T-helper 1 cell (primary cell): ENCODE results near the gene CACNG4.
"Not testable (repeated sequence)": the region's sequence is repeated elsewhere in the genome, so short reads cannot be mapped to it uniquely, and the experiment has no call there.

Experiments used
- DNase-seq, 5 donors: peaks; one replicate each; pipeline ENCODE4 v3.0.0-alpha.2; 2012 to 2020

CACNG4 gene

GRCh38 chr17:67018471-67019434 is 54.2 kb downstream of the CACNG4 start:
- no peak for DNase-seq

DNA sequence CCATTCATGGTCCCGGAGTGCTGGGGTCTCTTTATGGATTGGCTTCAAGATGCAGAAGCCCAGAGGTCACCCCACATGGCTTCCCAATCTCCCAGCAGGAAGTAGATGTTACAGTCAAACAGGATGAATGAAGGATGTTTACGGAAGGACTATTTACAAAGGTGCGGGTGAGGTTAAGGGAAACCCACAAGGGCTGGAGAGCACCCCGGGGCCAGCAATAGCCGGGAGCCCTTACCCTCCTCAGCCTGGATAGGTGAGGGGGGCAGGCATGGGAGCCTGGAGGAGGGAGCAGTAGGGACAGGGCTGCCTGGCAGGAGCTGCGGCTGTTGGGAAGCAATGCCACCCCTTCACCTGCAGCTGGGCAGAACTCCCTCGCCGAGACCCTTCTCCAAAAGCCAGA is 55.3 kb downstream of the CACNG4 start:
- DNase-seq = no peak

DNA sequence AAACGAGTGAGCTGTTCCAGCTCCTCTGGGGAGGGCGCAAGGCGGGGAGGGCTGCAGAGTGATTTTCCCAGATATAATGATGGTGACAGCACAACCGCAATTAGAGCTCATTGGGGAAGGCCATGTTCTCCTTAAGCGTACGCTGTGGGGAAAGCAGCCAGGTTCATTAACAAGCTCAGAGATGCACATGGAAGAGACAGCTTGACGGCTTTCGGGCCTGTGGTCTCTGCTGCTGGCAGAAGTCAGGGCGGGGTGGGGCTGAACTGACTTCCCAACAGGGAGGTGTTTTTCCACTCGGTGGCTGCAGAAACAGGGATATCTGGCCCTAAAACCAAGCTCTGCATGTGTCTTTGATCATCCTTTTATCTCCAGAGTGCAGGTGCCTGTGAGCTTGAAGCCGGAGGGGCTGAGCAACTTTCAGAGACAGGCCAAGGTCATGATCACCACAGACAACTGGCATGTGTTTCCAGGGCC is 55.8 kb downstream of the CACNG4 start:
- no peak for DNase-seq

DNA sequence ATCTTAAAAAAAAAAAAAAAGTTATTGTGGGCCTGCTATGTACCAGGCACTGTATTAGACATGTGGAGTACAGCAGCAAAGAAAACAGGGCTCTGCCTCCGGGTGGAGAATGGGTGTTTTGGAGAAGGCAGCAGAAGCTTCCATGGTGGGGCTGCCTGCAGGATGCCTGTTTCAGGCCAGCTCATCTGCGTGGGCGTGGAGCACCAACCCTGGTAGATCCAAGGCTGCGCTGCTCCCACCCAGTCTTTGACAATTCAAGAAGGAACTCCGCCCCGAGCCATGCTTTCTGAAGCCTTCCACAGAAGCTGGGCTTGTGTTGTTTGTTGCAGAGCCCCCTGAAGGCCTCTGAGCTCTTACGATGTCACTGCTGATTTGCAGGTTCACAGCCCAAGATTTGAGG is 56.7 kb downstream of the CACNG4 start:
- no peak for DNase-seq

DNA sequence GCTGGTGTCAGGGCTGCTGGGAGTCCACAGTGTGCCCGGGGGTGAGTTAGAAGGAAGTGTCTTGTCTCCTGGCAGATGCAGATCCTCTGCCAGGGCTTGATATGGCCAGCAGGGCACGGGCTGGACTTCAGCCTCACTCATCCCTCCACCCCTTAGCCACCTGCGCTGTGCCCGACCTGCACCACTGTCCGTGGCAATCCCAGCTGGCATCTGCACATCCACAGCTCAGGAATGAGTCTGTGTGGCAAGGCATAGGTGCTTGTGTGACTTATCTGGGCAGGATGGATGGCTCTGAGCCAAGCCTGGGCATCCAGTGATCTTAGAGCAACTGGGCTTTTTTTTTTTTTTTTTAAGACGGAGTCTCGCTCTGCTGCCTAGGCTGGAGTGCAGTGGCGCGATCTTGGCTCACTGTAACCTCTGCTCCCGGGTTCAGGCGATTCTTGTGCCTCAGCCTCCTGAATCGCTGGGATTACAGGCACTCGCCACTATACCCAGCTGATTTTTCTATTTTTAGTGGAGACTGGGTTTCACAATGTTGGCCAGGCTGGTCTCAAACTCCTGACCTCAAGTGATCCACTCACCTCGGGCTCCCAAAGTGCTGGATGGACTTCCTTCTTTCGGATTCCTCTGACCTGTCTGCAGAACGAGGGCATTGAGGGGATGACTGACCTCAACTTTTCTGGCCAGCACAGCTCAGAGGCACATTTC is 57.4 kb downstream of the CACNG4 start:
- DNase-seq = no peak

DNA sequence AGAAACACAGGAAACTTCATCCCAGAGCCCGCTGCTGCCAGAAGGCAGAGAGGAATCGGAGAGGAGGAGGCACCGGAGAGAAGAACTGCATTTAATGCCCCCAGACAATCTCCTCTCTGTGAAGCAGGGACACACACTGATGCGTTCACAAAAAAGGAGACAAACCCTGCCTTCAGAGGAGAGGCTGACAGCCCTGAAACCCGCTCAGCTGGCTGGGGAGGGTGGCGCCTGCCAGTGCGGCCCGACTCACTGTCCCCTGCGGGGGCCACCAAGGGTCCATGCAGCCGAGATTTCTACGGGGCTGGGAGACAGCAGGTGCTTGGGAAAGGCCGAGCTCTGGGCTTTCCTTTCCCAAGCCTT is 57.9 kb downstream of the CACNG4 start:
- no peak for DNase-seq

- DNase-seq = no peak
Measured at GRCh38 chr17:67024736-67025135, 60.2 kb downstream of the CACNG4 start.

DNA sequence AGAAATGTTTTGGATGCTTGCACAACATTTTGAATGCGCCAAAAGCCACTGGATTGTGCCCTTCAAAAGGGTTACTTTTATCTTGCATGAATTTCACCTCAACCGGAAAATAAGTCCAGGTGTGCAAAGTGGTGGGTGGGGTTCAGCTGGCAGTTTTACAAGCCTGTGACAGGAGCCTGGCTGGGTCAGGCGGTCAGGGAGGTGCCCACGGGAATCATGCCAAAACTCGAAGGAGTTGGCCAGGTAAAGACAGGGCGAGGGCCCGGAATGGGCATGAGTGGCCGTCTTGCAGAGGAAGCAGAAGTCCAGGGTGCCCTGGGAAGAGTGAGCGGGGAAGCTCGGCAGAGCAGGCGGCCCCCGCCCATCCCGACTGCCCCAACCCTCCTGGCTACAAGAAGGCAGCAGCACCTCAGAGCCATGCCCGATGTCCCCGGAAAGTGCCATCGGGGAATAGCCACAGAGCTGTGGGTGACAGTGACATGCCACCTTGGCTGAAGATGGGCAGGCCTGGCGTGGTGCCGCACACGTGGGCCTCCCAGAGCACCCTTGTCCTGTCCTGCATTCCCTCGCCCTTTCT is 60.8 kb downstream of the CACNG4 start:
- no peak for DNase-seq

DNA sequence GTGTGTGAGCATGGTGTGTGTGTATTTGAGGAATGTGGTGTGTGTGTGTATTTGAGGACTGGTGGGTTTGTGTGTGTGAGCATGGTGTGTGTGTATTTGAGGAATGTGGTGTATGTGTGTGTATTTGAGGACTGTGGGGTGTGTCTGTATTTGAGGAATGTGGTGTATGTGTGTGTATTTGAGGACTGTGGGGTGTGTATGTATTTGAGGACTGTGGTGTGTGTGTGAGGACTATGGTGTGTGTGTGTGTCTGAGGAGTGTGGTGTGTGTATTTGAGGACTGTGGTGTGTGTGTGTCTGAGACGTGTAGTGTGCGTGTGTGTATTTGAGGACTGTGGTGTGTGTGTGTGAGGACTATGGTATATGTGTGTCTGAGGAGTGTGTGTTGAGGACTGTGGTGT is 61.8 kb downstream of the CACNG4 start:
- no peak for DNase-seq

DNA sequence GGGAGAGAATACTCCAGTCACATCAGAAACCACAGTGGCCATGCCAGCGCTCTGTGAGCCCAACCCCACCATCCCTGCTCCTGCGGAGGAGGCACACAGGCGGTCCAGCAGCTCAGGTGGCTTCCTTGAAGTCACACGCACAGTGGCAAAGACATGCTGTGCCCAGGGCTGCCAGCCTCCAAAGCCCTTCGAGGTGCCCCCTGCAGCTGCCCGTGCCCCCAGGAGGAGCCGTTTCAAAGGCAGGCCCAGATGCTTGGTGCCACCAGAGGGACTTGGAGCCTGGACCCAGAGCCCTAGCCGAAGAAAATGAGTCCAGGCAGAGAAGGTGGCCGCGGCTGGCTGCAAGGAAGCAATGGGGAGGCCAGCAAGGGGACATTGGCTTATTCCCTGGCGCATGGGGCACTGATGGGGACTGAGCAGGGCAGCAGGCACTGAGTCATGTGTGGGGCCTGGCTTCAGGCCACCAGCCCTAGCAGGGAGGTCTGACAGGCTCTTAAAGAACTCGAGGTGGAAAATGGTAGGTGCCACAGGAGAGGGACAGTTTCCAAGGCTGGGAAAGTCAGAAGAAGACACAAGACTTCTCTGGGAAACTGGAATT is 62.6 kb downstream of the CACNG4 start:
- DNase-seq = no peak

- DNase-seq = no peak
Measured at GRCh38 chr17:67030641-67031040, 66.1 kb downstream of the CACNG4 start.

- no peak for DNase-seq
Measured at GRCh38 chr17:67032382-67032781, 67.9 kb downstream of the CACNG4 start.

DNA sequence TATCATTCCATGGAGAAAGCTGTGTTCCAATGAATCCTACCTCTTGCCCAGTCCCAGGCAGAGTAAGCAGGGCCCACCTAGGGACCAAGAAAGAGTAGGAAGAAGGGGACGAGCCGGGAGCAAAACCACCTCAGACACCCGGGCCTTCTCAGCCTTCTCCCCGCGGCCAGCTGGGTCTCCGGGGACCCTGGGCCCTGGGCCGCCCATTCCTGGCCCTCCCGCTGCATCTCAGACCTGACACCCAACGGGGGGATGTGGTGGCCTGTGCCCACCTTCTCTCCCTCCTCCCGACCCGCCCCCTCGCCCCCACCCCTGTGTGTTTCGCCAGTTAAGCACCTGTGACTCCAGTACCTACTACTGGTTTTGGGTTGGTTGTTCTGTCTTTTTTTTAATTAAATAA is 68.5 kb downstream of the CACNG4 start:
- DNase-seq = no peak

- no peak for DNase-seq
Measured at GRCh38 chr17:67033613-67034012, 69.1 kb downstream of the CACNG4 start.

DNA sequence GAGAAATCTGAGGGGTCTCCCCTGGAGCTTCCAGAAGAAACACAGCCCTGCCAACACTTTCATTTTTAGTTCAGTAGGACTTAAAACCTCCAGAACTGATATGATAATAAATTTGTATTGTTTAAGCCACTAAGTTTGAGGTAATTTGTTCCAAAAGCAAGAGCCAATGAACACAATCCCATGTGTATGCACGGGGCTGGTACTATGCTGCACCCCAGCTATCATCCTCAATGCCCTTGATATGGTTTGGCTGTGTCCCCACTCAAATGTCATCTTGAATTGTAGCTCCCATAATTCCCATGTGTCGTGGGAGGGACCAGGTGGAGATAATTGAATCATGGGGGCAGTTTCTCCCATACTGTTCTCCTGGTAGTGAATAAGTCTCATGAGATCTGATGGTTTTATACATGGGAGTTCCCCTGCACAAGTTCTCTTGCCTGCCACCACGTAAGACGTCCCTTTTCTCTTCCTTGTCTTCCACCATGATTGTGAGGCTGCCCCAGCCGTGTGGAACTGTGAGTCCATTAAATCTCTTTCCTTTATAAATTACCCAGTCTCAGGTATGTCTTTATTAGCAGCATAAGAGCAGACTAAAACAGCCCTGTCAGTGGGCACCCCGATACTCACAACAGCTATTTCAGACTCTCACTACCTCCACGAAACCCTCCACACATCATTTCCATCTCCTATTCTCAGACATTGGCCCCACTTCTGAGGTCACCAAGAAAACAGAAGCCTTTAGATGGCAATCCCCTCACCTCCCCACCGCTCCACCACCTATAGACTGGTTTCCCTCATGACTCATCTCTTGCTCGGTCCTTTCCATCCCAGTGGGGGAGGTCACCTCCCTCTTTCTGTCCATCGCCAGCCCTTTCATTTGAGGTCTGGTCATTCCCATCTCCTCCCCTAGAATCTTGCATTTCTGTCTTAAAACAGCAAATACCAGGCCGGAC is 70.9 kb downstream of the CACNG4 start:
- no peak for DNase-seq

DNA sequence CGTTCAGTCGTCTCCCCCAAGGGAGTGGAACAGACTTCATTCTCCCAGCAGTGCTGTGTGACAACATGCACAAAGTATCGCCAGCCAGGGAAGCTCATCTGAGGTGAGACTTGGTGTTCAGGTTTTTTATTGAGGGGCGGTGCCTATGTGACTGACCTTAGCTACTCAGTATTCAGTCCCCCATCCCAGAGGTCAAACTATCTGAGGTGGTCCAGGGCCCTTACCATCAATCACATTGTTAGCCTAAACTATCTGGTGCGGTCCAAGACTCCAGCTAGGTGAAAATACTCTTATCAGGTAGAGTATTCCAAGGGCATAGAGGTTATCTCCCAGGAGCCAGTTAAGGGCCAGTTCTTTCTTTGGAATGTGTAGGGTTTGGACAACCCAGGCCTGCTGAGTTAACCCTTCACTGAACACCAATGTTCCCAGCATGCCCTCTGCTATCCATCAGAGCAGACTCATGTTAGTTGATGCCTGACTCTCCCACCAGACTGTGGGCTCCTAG is 74.4 kb downstream of the CACNG4 start:
- DNase-seq = no peak

GRCh38 chr17:67040652-67041051 is 76.1 kb downstream of the CACNG4 start:
- no peak for DNase-seq

GRCh38 chr17:67041119-67041518 is 76.6 kb downstream of the CACNG4 start:
- not testable (repeated sequence) for DNase-seq

- DNase-seq = no peak
Measured at GRCh38 chr17:67041531-67041930, 77.0 kb downstream of the CACNG4 start.

GRCh38 chr17:67041941-67042899 is 77.7 kb downstream of the CACNG4 start:
- DNase-seq = no peak

GRCh38 chr17:67043283-67043682 is 78.8 kb downstream of the CACNG4 start:
- no peak for DNase-seq
